Islet precursor cell (in vitro differentiated cells): ENCODE measurements around the gene SOX5.

Source experiments
- DNase-seq: peaks from one replicate; pipeline ENCODE4 v3.0.0-alpha.2; 2018

Gene SOX5

GRCh38 chr12:23670684-23671083 lies 278.8 kb downstream of the SOX5 start:
- DNase-seq = no peak

- no peak for DNase-seq
Observed at GRCh38 chr12:23669691-23670090, 279.8 kb downstream of the SOX5 start.

GRCh38 chr12:23666866-23667265 lies 282.6 kb downstream of the SOX5 start:
- DNase-seq = no peak

- DNase-seq = no peak
Observed at GRCh38 chr12:23662966-23663365, 286.5 kb downstream of the SOX5 start.

GRCh38 chr12:23659131-23659530 lies 290.3 kb downstream of the SOX5 start:
- no peak for DNase-seq

GRCh38 chr12:23657598-23657997 lies 291.9 kb downstream of the SOX5 start:
- no peak for DNase-seq

- no peak for DNase-seq
Observed at GRCh38 chr12:23655884-23656283, 293.6 kb downstream of the SOX5 start.

- no peak for DNase-seq
Observed at GRCh38 chr12:23655112-23655511, 294.4 kb downstream of the SOX5 start.

GRCh38 chr12:23648546-23648945 lies 300.9 kb downstream of the SOX5 start:
- DNase-seq = no peak

GRCh38 chr12:23640754-23641153 lies 308.7 kb downstream of the SOX5 start:
- peak; percentile 55 for DNase-seq

- DNase-seq = no peak
Observed at GRCh38 chr12:23634344-23634743, 315.1 kb downstream of the SOX5 start.

GRCh38 chr12:23631786-23632377 lies 317.6 kb downstream of the SOX5 start:
- no peak for DNase-seq

GRCh38 chr12:23630524-23630923 lies 318.9 kb downstream of the SOX5 start:
- DNase-seq = no peak

- DNase-seq = no peak
Observed at GRCh38 chr12:23628806-23629205, 320.7 kb downstream of the SOX5 start.

- no peak for DNase-seq
Observed at GRCh38 chr12:23626791-23627190, 322.7 kb downstream of the SOX5 start.

GRCh38 chr12:23621900-23622299 lies 327.6 kb downstream of the SOX5 start:
- no peak for DNase-seq

- DNase-seq = no peak
Observed at GRCh38 chr12:23618718-23619117, 330.8 kb downstream of the SOX5 start.

- DNase-seq = no peak
Observed at GRCh38 chr12:23617749-23618148, 331.7 kb downstream of the SOX5 start.

- DNase-seq = no peak
Observed at GRCh38 chr12:23614280-23614679, 335.2 kb downstream of the SOX5 start.

- DNase-seq = no peak
Observed at GRCh38 chr12:23611320-23611719, 338.1 kb downstream of the SOX5 start.

GRCh38 chr12:23600919-23601318 lies 348.6 kb downstream of the SOX5 start:
- no peak for DNase-seq

- DNase-seq = no peak
Observed at GRCh38 chr12:23596568-23596967, 352.9 kb downstream of the SOX5 start.

- no peak for DNase-seq
Observed at GRCh38 chr12:23587833-23588559, 361.5 kb downstream of the SOX5 start.

GRCh38 chr12:23585782-23586163 lies 363.7 kb downstream of the SOX5 start:
- DNase-seq = no peak
